H1 (cell line): ENCODE measurements around the gene C1orf74. TPM values are rescaled to one million over a fixed set of nuclear protein-coding genes. Genes with fewer than 3 reads are reported as not detected.

Experiments used
- BACH1 ChIP-seq: IDR thresholded peaks from 2 replicates; pipeline ENCODE4 v1.6.1; 2012; ENCODE audit warnings: low read length, improper control_type of control experiment
- POLR2A ChIP-seq, 2 experiments: IDR thresholded peaks; 1 replicate in 1 of 2; 2 replicates in 1 of 2; pipeline ENCODE4 v1.6.1; 2011; ENCODE audit warnings: low read depth in 2 of 2, low read length in 2 of 2, mild to moderate bottlenecking in 2 of 2; ENCODE audit errors: control extremely low read depth in 1 of 2
- TAF7 ChIP-seq: optimal IDR thresholded peaks from 2 replicates; pipeline ENCODE3; 2011; ENCODE audit warnings: low read depth, mild to moderate bottlenecking, inconsistent platforms, low read length, moderate library complexity, borderline replicate concordance
- polyA plus RNA-seq, 7 experiments: library from polyadenylated mRNA; depleted of rRNA in 3 of 7; stranded (reverse) in 5 of 7; unstranded in 2 of 7; fragments of >200 nt in 5 of 7; fragments of 200-250 nt in 2 of 7; gene quantifications; 1 replicate in 5 of 7; 2 replicates in 1 of 7; 4 replicates in 1 of 7; pipeline versions ENCODE4 v1.2.1 to v1.2.3, GENCODE V29; 2011 to 2013; ENCODE audit warnings: missing spikeins in 2 of 7, mixed read lengths in 2 of 7
- total RNA-seq: library from RNA; stranded (reverse); fragmentation: NEBNext Ultra II Directional; extraction: Animal tissue kit (Norgen Biotek cat#: 25700); gene quantifications from 2 replicates; pipeline ENCODE4 v1.2.1, GENCODE V29; 2021
- TF ChIP-seq, protein P1 (sequence below): IDR thresholded peaks from 2 replicates; pipeline ENCODE4 v1.6.1; 2012; ENCODE audit warnings: low read length, inconsistent platforms

The C1orf74 gene
- total and polyA plus RNA-seq, 2 of the 8 experiments (the other 6 are each of a cell fraction or from before 2014, with no cell fraction given) = 3.1 to 3.9 TPM

DNA sequence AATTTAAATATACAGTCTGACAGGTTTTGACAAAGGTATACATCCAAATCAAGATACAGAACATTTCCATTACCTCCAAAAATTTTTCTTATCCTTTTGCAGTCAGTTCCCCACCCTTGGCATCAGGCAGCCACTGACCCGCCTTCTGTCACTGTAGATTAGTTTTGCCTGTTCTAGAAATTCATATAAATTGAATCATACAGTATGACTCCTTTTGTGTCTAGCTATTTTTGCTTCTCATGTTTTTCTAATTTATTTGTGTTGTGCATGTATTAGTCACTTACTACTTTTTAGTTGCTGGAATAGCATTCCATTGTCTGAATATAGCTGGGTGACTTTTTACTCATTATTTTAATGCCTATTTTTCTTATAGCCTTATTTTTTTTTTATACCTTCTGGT is 47.3 kb upstream of the C1orf74 start (continued):
- TF ChIP-seq, protein P1, sequence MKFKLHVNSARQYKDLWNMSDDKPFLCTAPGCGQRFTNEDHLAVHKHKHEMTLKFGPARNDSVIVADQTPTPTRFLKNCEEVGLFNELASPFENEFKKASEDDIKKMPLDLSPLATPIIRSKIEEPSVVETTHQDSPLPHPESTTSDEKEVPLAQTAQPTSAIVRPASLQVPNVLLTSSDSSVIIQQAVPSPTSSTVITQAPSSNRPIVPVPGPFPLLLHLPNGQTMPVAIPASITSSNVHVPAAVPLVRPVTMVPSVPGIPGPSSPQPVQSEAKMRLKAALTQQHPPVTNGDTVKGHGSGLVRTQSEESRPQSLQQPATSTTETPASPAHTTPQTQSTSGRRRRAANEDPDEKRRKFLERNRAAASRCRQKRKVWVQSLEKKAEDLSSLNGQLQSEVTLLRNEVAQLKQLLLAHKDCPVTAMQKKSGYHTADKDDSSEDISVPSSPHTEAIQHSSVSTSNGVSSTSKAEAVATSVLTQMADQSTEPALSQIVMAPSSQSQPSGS = no peak
- TF ChIP-seq BACH1 (no peak), TAF7 (no peak), POLR2A (IDR thresholded peaks at IDR 0.05; ENCODE audit: control extremely low read depth in 1 of 2, low read depth in 2 of 2, low read length in 2 of 2) (no peak)
- TF ChIP-seq, all 59 proteins: peak for 0
